ENCODE data around the gene NFIA. TPM values are rescaled to one million over a fixed set of nuclear protein-coding genes. Genes with fewer than 3 reads are reported as not detected.
A peak's percentile ranks its signal among the peaks of the same experiment; 100 is the strongest.
"Not testable (repeated sequence)": the region's sequence is repeated elsewhere in the genome, so short reads cannot be mapped to it uniquely, and the experiment has no call there.

The NFIA gene
- polyA plus RNA-seq, 1 donor (not counting 4 experiments of a cell fraction or from before 2014, with no cell fraction given) = 14.7 TPM

DNA sequence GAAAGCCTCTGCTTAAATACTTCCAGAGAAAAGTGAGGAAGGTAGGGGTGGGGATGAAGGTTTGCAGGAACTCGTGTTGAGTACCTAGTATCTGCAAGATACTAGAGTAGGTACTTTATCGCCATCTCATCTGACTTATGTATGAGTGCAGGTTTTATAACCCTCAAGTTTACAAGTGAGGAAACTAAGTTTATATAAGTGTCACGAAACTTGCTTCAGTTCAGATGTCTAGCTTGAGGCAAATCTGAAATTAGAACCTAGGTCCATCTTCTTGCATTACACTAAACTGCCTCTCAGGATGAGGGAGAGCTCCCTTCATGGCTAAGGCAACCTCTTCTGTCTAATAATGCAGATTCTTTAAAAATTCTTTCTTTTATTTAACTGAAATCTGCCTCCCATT is 43.5 kb downstream of the NFIA start:
- no peak overlapping the region for H3K4me3 ChIP-seq (ENCODE audit: control insufficient read depth in 2 of 3, extremely low read depth in 1 of 3, insufficient read depth in 2 of 3, low read depth in 1 of 3, low read length in 3 of 3)
- DNase-seq (ENCODE audit: low read depth, low spot score) (no peak), FAIRE-seq (no peak)
- no peak overlapping the region for H3K9ac ChIP-seq (ENCODE audit: control insufficient read depth, extremely low read depth, insufficient read depth, low read length)
- no peaks in the 10 kb centered on the region for H3K36me3 ChIP-seq (ENCODE audit: control insufficient read depth in 2 of 2, extremely low read depth in 1 of 2, insufficient read depth in 2 of 2, low read length in 2 of 2)
- H3K27me3 ChIP-seq (ENCODE audit: control insufficient read depth, extremely low read depth, insufficient read depth, low read length) = no peaks in the 10 kb centered on the region
- no peaks in the 10 kb centered on the region for H3K9me1 ChIP-seq (ENCODE audit: control insufficient read depth, extremely low read depth, insufficient read depth, low read length)
- H3K79me2 ChIP-seq (ENCODE audit: control insufficient read depth, insufficient read depth, low read length) = peaks cover 3% of the 10 kb centered on the region
- no peaks in the 10 kb centered on the region for H3K9me3 ChIP-seq (ENCODE audit: control insufficient read depth, low read depth, low read length)
- no peak overlapping the region for H2AFZ ChIP-seq (ENCODE audit: control insufficient read depth, low read length)
- no peaks in the 10 kb centered on the region for H4K20me1 ChIP-seq (ENCODE audit: control insufficient read depth, extremely low read depth, insufficient read depth, low read length)
- H3K27ac ChIP-seq (ENCODE audit: control insufficient read depth, insufficient read depth, low read length) = no peak overlapping the region
- H3K4me2 ChIP-seq (ENCODE audit: control insufficient read depth, extremely low read depth, insufficient read depth, low read depth, low read length) = no peak overlapping the region
- H3K4me1 ChIP-seq (ENCODE audit: control insufficient read depth, extremely low read depth, insufficient read depth, low read length) = no peaks in the 10 kb centered on the region
- dilution Hi-C loops (cut with MboI; ENCODE audit: extremely low pct_ligation_motif_present, low sequenced_read_pairs) = no loop called here
- TF ChIP-seq EZH2 (IDR thresholded peaks at IDR 0.05; ENCODE audit: low read length) = no peak
- no peak for TF ChIP-seq CTCF (optimal IDR thresholded peaks at IDR 0.05 in 1 of 3, IDR thresholded peaks at IDR 0.05 in 1 of 3, conservative IDR thresholded peaks at IDR 0.05 in 1 of 3; ENCODE audit: extremely low read depth in 1 of 3, insufficient read depth in 2 of 3, low read length in 3 of 3)

- H3K4me2 ChIP-seq (ENCODE audit: control insufficient read depth, extremely low read depth, insufficient read depth, low read depth, low read length); H3K27me3 ChIP-seq (ENCODE audit: control insufficient read depth, extremely low read depth, insufficient read depth, low read length); H3K4me3 ChIP-seq (ENCODE audit: control insufficient read depth in 2 of 3, extremely low read depth in 1 of 3, insufficient read depth in 2 of 3, low read depth in 1 of 3, low read length in 3 of 3); dilution Hi-C loops (cut with MboI; ENCODE audit: extremely low pct_ligation_motif_present, low sequenced_read_pairs); H3K9ac ChIP-seq (ENCODE audit: control insufficient read depth, extremely low read depth, insufficient read depth, low read length); H3K79me2 ChIP-seq (ENCODE audit: control insufficient read depth, insufficient read depth, low read length); H3K36me3 ChIP-seq (ENCODE audit: control insufficient read depth in 2 of 2, extremely low read depth in 1 of 2, insufficient read depth in 2 of 2, low read length in 2 of 2); H3K9me1 ChIP-seq (ENCODE audit: control insufficient read depth, extremely low read depth, insufficient read depth, low read length); H3K9me3 ChIP-seq (ENCODE audit: control insufficient read depth, low read depth, low read length); H3K4me1 ChIP-seq (ENCODE audit: control insufficient read depth, extremely low read depth, insufficient read depth, low read length); H3K27ac ChIP-seq (ENCODE audit: control insufficient read depth, insufficient read depth, low read length); FAIRE-seq; H4K20me1 ChIP-seq (ENCODE audit: control insufficient read depth, extremely low read depth, insufficient read depth, low read length); DNase-seq (ENCODE audit: low read depth, low spot score); H2AFZ ChIP-seq (ENCODE audit: control insufficient read depth, low read length): not testable (repeated sequence)
Measured at GRCh38 chr1:61126843-61127242, 44.5 kb downstream of the NFIA start.

DNA sequence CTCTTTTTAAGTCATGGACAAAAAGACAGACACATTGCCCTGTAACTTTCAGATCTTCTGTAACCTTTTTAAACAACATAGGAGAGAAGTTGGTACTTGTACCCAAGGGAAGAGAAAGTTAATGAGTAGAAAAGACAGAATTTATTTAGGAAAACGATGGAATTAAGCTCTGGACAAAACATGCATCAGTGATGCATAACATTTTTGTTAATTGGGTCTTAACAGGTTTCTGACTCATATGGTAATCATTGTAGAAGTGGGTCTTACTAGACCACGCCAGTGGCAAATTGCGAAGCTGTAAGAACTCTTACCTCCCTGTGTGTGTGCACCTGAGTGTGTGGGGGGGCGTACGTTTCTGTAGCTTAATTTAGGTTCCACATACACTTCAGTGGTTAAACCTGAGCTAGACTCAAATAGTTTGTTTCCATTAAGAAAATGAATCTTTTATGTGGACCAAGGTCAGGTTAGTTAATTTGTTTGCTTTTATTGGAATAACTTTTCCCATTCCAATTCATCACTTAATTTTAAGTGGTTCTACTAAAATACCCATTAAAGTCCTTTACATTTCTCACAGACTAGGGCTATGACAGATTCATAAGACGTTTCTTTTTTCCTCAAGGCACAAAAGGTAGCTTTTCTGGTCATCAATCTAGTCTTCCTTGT is 48.1 kb downstream of the NFIA start:
- no peaks in the 10 kb centered on the region for H3K9me1 ChIP-seq (ENCODE audit: control insufficient read depth, extremely low read depth, insufficient read depth, low read length)
- no peak overlapping the region for H2AFZ ChIP-seq (ENCODE audit: control insufficient read depth, low read length)
- dilution Hi-C loops (cut with MboI; ENCODE audit: extremely low pct_ligation_motif_present, low sequenced_read_pairs) = no loop called here
- no peak for DNase-seq (ENCODE audit: low read depth, low spot score)
- TF ChIP-seq CTCF (optimal IDR thresholded peaks at IDR 0.05 in 1 of 3, IDR thresholded peaks at IDR 0.05 in 1 of 3, conservative IDR thresholded peaks at IDR 0.05 in 1 of 3; ENCODE audit: extremely low read depth in 1 of 3, insufficient read depth in 2 of 3, low read length in 3 of 3) (no peak), EZH2 (IDR thresholded peaks at IDR 0.05; ENCODE audit: low read length) (no peak)
- no peaks in the 10 kb centered on the region for H3K27me3 ChIP-seq (ENCODE audit: control insufficient read depth, extremely low read depth, insufficient read depth, low read length)
- no peak overlapping the region for H3K4me3 ChIP-seq (ENCODE audit: control insufficient read depth in 2 of 3, extremely low read depth in 1 of 3, insufficient read depth in 2 of 3, low read depth in 1 of 3, low read length in 3 of 3)
- peak; percentile 17 for FAIRE-seq
- H3K27ac ChIP-seq (ENCODE audit: control insufficient read depth, insufficient read depth, low read length) = no peak overlapping the region
- no peak overlapping the region for H3K4me2 ChIP-seq (ENCODE audit: control insufficient read depth, extremely low read depth, insufficient read depth, low read depth, low read length)
- H3K4me1 ChIP-seq (ENCODE audit: control insufficient read depth, extremely low read depth, insufficient read depth, low read length) = peaks cover 5% of the 10 kb centered on the region
- no peaks in the 10 kb centered on the region for H4K20me1 ChIP-seq (ENCODE audit: control insufficient read depth, extremely low read depth, insufficient read depth, low read length)
- no peaks in the 10 kb centered on the region for H3K79me2 ChIP-seq (ENCODE audit: control insufficient read depth, insufficient read depth, low read length)
- no peaks in the 10 kb centered on the region for H3K9me3 ChIP-seq (ENCODE audit: control insufficient read depth, low read depth, low read length)
- no peaks in the 10 kb centered on the region for H3K36me3 ChIP-seq (ENCODE audit: control insufficient read depth in 2 of 2, extremely low read depth in 1 of 2, insufficient read depth in 2 of 2, low read length in 2 of 2)
- H3K9ac ChIP-seq (ENCODE audit: control insufficient read depth, extremely low read depth, insufficient read depth, low read length) = no peak overlapping the region
